Measurements from ENCODE around the gene SH3BGRL2. TPM values are rescaled to one million over a fixed set of nuclear protein-coding genes. Genes with fewer than 3 reads are reported as not detected.

The SH3BGRL2 gene
- total RNA-seq, 2 donors from 2014 or later = 26.4 to 29.1 TPM

GRCh38 chr6:79597155-79597554, 34.0 kb upstream of the SH3BGRL2 start:
- Histone ChIP-seq H3K36me3 (replicated peaks in 1 of 2; ENCODE audit: insufficient read depth in 1 of 2, low read depth in 2 of 2) (no peaks in the 10 kb centered on the region), H3K9me3 (no peaks in the 10 kb centered on the region), H3K4me3 (no peak overlapping the region), H3K4me1 (peaks cover 24% of the 10 kb centered on the region), H3K27me3 (no peaks in the 10 kb centered on the region), H3K27ac (no peak overlapping the region)
- intact Hi-C loops (cut with DNase I) = no loop called here
- ATAC-seq (no peak), DNase-seq (no peak)
- no peak for TF ChIP-seq POLR2A (IDR thresholded peaks at IDR 0.05)
- TF ChIP-seq CTCF (IDR thresholded peaks at IDR 0.05) = no peak
- WGBS, 2 donors = 92 to 100% methylated on average over 2 of the region's 2 CpGs

GRCh38 chr6:79598012-79598411, 33.1 kb upstream of the SH3BGRL2 start:
- Histone ChIP-seq H3K36me3 (replicated peaks in 1 of 2; ENCODE audit: insufficient read depth in 1 of 2, low read depth in 2 of 2) (no peaks in the 10 kb centered on the region), H3K9me3 (no peaks in the 10 kb centered on the region), H3K4me3 (no peak overlapping the region), H3K27me3 (no peaks in the 10 kb centered on the region), H3K4me1 (peaks cover 24% of the 10 kb centered on the region), H3K27ac (no peak overlapping the region)
- DNase-seq = no peak
- ATAC-seq = no peak
- TF ChIP-seq POLR2A (IDR thresholded peaks at IDR 0.05) = no peak
- TF ChIP-seq CTCF (IDR thresholded peaks at IDR 0.05) = no peak
- intact Hi-C loops (cut with DNase I) = no loop called here
- WGBS, 2 donors = 81 to 92% methylated on average over 4 of the region's 4 CpGs

- Histone ChIP-seq H3K4me3 (no peak overlapping the region), H3K27ac (peak overlapping the region in 3 of 4 donors; percentile 70 to 88 (median 74)), H3K36me3 (replicated peaks in 1 of 2; ENCODE audit: insufficient read depth in 1 of 2, low read depth in 2 of 2) (no peaks in the 10 kb centered on the region), H3K9me3 (no peaks in the 10 kb centered on the region), H3K27me3 (no peaks in the 10 kb centered on the region), H3K4me1 (peaks cover 24% of the 10 kb centered on the region)
- peak; percentile 67 for ATAC-seq
- no peak for TF ChIP-seq POLR2A (IDR thresholded peaks at IDR 0.05)
- WGBS, 2 donors = 21 to 27% methylated on average over 5 of the region's 5 CpGs
- intact Hi-C loops (cut with DNase I) = no loop called here
- peak in 2 of 4 donors; percentile 40 to 50 for DNase-seq
These were observed 31.3 kb upstream of the SH3BGRL2 start for GRCh38 chr6:79599725-79600259.

GRCh38 chr6:79600313-79600712, 30.8 kb upstream of the SH3BGRL2 start:
- Histone ChIP-seq H3K4me3 (no peak overlapping the region), H3K9me3 (no peaks in the 10 kb centered on the region), H3K27ac (peak overlapping the region in 3 of 4 donors; percentile 70 to 88 (median 74)), H3K36me3 (replicated peaks in 1 of 2; ENCODE audit: insufficient read depth in 1 of 2, low read depth in 2 of 2) (no peaks in the 10 kb centered on the region), H3K27me3 (no peaks in the 10 kb centered on the region), H3K4me1 (peaks cover 24% of the 10 kb centered on the region)
- 36 to 54% methylated on average over 3 of the region's 3 CpGs for WGBS, 2 donors
- DNase-seq (no peak), ATAC-seq (peak; percentile 26)
- no peak for TF ChIP-seq POLR2A (IDR thresholded peaks at IDR 0.05)
- TF ChIP-seq CTCF (IDR thresholded peaks at IDR 0.05) = no peak
- intact Hi-C loops (cut with DNase I) = no loop called here

- H3K36me3 ChIP-seq (replicated peaks in 1 of 2; ENCODE audit: insufficient read depth in 1 of 2, low read depth in 2 of 2) = no peaks in the 10 kb centered on the region
- DNase-seq = peak in 2 of 4 donors; percentile 22 to 37
- peak; percentile 86 for ATAC-seq
- TF ChIP-seq POLR2A (IDR thresholded peaks at IDR 0.05) (no peak), CTCF (IDR thresholded peaks at IDR 0.05) (no peak)
- H3K27me3 ChIP-seq = no peaks in the 10 kb centered on the region
- peaks cover 24% of the 10 kb centered on the region for H3K4me1 ChIP-seq
- 28 to 30% methylated on average over 3 of the region's 3 CpGs for WGBS, 2 donors
- intact Hi-C loops (cut with DNase I) = no loop called here
- no peaks in the 10 kb centered on the region for H3K9me3 ChIP-seq
- H3K4me3 ChIP-seq = no peak overlapping the region
- peak overlapping the region; percentile 4 to 88 (median 72) for H3K27ac ChIP-seq
These were observed 30.1 kb upstream of the SH3BGRL2 start for GRCh38 chr6:79600812-79601609.
